ENCODE results near the gene DAZAP1.
A peak's percentile ranks its signal among the peaks of the same experiment; 100 is the strongest.
"Not testable (repeated sequence)": the region's sequence is repeated elsewhere in the genome, so short reads cannot be mapped to it uniquely, and the experiment has no call there.

Gene DAZAP1

GRCh38 chr19:1474765-1475351 is 67.5 kb downstream of the DAZAP1 start:
- no peak for FAIRE-seq

DNA sequence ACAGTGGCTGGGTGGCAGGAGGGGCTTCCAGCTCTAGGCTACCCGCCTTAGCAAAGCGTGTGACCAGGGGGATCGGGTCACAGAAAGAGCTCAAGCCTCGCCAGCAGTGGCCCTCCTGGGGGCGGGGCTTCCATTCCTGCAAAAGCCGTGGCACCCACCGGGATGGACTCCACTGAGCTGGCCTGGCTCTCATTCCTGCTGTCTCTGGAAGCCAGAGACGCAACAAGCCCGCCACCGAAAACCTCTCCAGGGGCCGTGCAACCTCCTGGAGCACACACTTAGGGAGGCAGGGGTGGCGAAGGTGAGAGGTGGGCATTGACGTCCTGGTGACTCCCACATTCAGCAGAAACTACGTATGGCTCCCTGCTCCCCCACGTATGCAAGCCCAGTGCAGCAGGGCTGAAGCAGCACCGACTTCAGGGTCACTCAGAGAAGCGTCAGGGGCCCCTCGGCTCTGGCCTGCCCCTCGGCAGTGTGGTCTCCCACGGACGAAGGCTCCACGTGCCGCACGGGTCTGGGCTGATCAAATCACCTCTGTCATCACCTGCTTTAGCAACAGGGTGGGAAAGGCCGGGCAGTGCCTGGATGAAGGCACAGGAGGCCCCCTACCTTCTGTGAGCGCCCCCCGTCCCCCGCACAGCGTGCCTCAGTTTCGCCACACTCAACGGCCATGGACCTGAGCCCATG is 68.5 kb downstream of the DAZAP1 start:
- no peak for FAIRE-seq

DNA sequence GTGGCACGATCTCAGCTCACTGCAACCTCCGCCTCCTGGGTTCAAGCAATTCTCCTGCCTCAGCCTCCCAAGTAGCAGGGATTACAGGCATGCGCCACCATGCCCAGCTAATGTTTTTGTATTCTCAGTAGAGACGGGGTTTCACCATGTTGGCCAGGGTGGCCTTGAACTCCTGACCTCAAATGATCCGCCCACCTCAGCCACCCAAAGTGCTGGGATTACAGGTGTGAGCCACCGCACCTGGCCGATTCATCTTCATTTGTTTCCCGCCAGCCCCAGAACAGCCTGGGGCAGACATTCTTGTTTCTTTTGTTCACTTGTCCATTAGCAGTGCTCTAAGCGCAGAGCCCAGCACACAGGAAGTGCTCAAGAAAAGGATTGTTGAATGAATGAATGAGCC is 69.7 kb downstream of the DAZAP1 start:
- FAIRE-seq = not testable (repeated sequence)

DNA sequence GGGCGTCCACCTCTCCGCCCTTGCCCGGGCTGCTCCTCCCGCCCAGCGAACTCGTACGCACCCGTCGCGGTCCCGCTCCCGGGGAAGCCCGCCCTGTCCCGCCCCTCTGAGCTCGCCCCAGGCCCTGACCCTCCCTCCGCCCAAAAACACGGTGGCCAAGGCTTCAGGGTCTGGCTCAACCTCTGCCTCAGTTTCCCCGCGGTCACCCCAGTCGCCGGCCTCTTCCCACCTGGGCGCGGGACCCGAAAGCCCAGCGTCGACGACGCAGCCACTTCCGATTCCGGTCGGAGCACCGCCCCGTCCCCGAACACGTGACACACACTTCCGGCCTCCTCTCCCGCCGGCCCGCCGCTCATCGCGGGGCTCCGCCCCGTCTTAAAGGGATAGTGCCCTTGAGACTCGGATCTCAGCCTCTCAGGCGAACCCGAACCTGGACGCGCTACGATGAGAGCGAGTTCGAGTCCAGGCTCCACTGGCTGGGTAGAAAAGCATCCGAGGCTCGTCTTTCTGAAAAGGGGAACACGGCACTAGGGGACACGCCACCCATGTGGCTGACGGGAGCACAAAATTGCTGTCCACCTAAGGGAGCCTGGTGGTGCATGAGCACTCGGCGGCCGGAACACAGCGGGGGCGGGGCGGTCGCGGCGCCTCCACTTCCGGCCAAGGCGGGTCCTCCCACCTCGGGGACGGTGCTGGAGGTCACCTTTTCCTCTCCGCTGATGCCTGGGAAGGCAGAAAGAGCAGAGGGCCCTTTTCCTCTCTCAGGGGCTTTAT is 71.7 kb downstream of the DAZAP1 start, which contains the start of gene C19orf25:
TSS of gene C19orf25 (minus strand) at position 282 of the 774 bp plus-strand sequence. CDS start 312 bp downstream, outside the sequence.
- peak; percentile 86 for FAIRE-seq

- FAIRE-seq = no peak
Observed at GRCh38 chr19:1481224-1481892, 74.0 kb downstream of the DAZAP1 start.

GRCh38 chr19:1481893-1482360 is 74.5 kb downstream of the DAZAP1 start:
- FAIRE-seq = no peak

GRCh38 chr19:1482361-1483130 is 75.2 kb downstream of the DAZAP1 start:
- FAIRE-seq = no peak

DNA sequence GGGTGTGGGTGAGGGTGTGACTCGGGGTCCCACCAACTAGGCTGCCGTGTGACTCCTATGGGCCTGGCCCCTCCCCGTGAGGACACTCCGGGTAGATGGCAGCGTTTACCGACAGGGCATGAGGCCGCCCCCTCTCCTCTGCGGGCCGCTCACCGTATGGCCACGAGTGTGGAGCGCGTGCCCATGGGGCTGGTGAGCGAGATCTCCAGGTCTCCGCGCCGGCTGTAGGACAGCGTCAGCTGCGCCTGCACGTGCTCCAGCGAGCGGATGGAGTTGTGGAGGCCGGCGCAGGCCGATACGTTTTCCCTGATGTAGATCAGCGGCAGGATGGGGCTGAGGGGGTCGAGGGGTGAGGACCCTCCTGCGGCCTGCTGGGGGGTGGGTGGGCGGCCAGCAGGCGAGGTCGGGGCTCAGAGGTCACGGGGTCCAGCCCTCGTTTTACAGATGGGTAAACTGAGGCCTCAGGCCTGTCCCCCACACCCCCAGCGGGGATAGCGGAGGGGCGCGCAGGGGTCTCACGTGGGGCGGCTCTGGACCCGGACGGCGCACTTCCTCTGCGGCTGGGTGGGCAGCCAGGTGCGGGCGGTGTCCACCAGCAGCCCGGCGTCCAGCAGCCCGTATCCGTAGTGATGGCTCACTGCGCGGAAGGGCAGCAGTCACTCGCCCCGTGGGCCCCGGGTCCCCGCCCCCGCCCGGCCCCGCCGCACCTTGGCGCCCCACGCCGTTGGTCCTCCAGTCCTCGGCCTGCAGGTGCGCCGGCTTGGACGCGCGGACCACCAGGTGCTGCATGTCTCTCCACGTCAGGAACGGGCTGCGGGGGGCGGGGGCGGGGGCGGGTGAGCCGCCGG is 76.0 kb downstream of the DAZAP1 start:
- FAIRE-seq = no peak

DNA sequence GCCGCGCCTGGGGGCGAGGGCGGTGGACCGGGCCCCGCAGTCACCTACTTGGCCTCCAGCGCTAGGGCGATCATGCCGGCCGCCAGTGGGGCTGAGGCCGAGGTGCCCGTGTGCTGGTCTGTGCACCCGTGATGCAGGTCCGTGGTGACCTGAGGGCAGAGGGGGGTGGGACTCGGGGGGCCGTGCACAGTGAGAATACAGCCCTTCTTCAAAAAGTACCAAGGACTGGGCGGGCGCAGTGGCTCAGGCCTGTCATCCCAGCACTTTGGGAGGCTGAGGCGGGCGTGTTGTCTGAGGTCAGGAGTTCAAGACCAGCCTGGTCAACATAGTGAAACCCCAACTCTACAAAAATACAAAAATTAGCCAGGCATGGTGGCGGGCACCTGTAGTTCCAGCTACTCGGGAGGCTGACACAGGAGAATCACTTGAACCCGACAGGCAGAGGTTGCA is 76.6 kb downstream of the DAZAP1 start:
- no peak for FAIRE-seq
